ENCODE results near the gene CCDC187.

DNA sequence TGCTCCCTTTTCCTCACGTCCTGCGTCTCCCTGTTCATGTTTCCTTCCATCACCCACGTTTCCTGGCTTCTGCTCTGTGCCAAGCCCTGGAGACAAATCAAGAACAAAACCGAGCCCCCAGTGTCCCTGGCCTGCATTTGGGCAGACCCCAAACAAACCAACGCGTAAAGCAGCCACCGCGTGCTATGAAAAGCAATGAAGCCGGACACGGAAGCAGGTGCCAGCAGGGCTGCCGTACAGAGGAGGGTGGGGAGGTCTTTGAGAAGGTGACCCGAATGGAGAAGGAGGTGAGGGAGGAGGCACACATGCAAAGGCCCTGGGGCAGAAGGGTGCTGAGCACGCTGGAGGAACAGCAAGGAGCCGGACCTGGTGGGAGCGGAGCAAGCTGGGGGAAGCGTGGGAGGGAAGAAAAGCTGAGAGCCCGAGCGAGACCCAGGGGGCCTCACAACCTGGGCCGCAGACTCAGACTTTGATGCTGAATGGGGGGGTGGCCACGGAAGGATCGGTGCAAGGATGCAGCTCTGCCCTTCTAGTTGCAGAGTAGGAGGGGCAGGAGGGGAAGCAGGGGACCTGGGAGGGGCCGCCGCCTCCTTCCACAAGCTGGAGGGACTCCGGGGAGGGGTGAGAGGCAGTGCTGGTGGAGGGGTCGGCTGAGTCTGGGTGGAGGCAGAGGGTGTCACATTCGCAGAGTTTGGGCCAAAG is 56.9 kb downstream of the CCDC187 start:
- TF ChIP-seq POLR2A (IDR thresholded peaks at IDR 0.05) (no peak), POLR2AphosphoS5 (IDR thresholded peaks at IDR 0.05) (no peak)
- TF ChIP-seq, protein P1, sequence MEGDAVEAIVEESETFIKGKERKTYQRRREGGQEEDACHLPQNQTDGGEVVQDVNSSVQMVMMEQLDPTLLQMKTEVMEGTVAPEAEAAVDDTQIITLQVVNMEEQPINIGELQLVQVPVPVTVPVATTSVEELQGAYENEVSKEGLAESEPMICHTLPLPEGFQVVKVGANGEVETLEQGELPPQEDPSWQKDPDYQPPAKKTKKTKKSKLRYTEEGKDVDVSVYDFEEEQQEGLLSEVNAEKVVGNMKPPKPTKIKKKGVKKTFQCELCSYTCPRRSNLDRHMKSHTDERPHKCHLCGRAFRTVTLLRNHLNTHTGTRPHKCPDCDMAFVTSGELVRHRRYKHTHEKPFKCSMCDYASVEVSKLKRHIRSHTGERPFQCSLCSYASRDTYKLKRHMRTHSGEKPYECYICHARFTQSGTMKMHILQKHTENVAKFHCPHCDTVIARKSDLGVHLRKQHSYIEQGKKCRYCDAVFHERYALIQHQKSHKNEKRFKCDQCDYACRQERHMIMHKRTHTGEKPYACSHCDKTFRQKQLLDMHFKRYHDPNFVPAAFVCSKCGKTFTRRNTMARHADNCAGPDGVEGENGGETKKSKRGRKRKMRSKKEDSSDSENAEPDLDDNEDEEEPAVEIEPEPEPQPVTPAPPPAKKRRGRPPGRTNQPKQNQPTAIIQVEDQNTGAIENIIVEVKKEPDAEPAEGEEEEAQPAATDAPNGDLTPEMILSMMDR (IDR thresholded peaks at IDR 0.05) = no peak
